HG02885 (cell line): ENCODE results near the gene CIPC.

ENCODE experiments used
- ATAC-seq: cut with Tn5 transposase; IDR thresholded peaks from one replicate; pipeline ENCODE4 v1.9.1; 2021; ENCODE audit warnings: mild to moderate bottlenecking; ENCODE audit not compliant: unreplicated experiment, poor library complexity

CIPC gene

DNA sequence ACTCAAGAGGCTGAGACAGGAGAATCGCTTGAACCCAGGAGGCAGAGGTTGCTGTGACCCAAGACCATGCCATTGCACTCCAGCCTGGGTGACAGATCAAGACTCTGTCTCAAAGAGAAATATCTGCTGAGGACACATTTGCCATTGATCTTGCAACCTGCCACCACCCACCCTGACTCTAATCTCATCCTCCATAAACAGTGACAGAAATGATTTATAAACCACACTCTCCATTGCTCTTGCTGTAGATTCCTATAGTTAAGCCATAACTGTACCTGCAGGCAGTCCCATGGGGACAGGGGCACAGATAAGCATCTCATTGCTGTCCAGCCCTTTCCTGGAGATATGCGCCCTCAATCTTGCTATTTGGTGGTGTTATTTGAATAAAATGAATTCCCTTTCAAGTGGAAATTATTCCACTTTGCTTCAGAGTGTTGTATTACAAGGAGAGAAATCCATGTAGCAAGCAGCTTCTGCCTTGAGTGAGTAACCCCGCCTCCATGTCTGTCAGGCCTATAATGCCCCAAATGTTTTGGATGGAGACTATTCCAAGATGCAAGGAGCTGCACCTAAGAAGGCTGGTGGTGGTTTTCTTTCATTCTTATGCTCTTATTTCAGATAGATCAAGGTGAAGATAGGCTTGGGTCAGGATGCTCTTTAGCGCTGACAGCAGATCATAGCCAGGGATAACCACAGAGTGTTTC lies 46.5 kb downstream of the CIPC start:
- no peak for ATAC-seq

DNA sequence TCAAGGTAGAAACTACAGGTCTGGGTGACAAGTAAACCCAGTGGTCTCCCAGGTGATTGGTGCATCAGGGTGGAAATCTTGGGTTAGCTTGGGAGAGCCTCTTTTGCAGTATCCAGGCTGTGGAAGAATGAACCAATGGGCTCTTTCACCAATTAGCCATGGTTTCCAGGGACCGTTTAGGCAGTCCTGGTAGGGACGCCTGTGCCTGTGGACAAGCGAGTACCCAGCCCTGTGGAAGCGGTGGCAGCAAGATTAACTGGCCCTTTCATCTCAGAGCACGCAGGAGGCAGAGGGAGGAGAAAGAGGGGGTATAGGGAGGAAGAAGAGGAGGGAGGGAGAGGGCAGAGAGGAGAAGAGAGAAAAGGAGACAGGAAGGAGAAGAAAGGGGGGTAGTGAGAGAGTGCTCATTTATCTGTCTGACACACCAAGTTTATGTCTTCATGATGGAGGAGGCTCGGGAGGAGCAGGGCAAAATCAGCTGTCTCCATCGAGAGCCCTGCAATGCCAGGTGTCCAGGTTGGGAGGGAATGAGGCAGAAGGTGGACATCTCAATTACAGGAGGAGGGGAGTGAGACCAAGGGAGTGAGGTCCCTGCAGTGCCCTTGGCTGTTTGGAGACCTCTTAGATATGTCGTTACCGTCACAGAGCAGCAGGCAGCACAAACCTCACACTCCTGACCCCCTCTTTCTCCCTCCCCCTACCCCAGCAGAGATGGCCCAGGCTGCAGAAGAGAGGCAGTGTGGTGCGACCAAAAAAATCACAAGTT lies 48.1 kb downstream of the CIPC start:
- no peak for ATAC-seq

DNA sequence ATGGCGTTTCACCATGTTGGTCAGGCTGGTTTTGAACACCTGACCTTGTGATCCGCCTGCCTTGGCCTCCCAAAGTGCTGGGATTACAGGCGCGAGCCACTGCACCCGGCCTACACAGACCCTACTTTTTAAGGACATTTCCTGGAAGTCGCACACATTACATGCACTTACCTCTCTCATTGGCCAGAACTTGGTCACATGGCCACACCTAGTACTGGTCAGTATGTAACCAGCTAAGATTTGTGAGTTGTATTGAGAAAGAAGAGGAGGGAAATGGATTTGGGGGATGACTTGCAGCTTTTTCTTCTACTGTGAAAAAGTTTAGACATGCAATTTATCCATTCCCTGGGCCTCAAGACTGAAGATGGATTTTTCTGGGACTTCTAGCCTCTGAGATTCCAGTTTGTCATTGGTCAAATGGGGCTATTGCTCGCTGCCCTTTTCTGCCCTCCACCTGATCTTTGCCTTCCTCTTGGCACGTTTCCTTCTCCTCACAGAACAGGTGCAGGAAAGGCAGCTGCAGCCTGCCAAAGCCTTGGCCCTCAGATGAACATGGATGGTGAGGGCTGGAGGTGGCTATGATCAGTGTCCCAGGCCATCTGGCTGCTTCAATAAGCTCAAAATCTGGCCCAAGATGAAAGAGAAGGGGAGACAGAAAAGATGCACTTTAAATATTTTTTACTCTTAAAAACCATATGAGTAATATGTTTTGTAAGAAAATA lies 50.6 kb downstream of the CIPC start:
- no peak for ATAC-seq

DNA sequence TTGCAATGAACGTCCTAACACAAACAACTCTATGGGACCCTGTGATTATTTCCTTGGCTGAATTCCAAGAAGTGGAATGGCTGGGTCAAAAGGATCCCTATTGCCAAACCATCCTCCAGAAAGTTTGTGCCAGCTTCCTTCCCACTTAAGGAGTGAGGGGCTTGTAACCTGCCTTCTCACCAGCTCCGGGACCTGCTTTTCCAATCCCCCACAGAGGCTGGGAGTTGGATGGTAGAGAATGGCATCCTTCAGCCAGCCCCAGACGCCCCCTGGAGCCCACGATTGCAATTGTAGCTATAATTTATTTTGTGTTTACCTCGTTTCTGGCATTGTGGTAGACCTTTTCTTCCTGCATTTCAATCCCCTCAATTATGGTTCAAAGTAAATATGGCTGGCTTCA lies 53.2 kb downstream of the CIPC start:
- ATAC-seq, result no peak

- no peak for ATAC-seq
Observed at GRCh38 chr14:77151918-77152588, 54.0 kb downstream of the CIPC start.

GRCh38 chr14:77153802-77154201 lies 55.7 kb downstream of the CIPC start:
- ATAC-seq, result no peak

DNA sequence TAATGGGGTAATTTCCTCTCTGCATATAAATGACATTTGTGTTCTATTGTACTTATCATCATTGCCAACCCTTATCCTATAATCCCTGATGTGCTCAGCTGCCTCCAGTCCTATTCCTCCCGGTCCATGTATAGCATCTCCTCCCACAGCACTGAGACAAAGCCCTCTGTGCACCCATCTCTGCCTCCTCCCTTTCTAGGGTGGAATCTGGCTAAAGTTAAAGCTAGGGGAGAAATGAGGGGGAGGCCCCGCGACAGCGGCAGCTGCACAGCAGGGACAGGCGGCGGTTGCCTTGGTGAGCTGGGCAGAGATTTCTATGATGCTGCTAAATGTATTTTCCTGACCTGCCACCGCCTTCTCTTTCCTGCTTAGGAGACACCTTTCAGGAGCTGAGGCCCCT lies 56.4 kb downstream of the CIPC start:
- no peak for ATAC-seq

GRCh38 chr14:77155083-77155482 lies 57.0 kb downstream of the CIPC start:
- no peak for ATAC-seq

GRCh38 chr14:77157740-77158139 lies 59.7 kb downstream of the CIPC start:
- ATAC-seq, result no peak

DNA sequence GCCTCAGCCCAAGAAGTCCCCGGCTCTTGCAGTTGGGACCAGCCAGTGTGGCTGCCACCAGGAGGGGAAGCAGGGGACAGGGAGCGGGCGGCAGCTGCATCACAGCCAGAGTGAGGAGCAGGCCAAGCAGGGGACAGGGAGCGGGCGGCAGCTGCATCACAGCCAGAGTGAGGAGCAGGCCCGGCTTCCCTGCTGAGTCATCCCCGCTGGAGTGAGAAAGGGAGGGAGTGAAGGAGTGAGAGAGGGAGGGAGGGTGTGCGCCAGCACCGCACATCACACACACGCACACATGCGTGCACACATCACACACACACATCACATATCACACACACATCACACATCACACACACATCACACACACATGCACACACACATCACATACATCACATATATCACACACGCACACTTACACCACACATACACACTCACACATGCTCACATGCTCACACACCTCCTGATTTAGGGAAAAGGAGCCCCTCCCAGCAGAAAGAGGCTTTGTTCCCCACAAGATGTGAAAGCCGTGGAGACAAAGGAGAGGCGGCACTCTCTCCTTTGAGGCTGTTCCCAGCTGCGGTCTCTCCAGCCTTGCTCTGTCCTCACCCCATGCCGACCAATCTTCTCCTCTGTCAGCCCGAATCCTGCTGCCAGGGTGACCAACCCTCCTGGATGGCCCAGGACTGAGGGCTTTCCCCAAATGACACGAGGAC lies 60.3 kb downstream of the CIPC start:
- ATAC-seq, result no peak

GRCh38 chr14:77158882-77159255 lies 60.8 kb downstream of the CIPC start:
- ATAC-seq, result no peak

GRCh38 chr14:77161011-77161410 lies 63.0 kb downstream of the CIPC start:
- ATAC-seq, result no peak
